SJSA1 (cell line): ENCODE measurements around the gene WDR3. TPM values are rescaled to one million over a fixed set of nuclear protein-coding genes. Genes with fewer than 3 reads are reported as not detected.
"Not testable (repeated sequence)": the region's sequence is repeated elsewhere in the genome, so short reads cannot be mapped to it uniquely, and the experiment has no call there.

Experiments
- DNase-seq, 2 experiments: peaks; one replicate each; pipeline ENCODE4 v3.0.0-alpha.2; 2015 to 2020; ENCODE audit warnings: low spot score in 2 of 2, low read depth in 1 of 2
- H3K27ac ChIP-seq: fragments of 250-450 bp; sonication (Bioruptor Pico); 2 replicates; pipeline ENCODE4 v1.5.1; 2020; ENCODE audit warnings: mild to moderate bottlenecking, moderate library complexity
- H3K27me3 ChIP-seq: fragments of 250-450 bp; sonication (Bioruptor Pico); replicated peaks from 2 replicates; pipeline ENCODE4 v1.5.1; 2020; ENCODE audit warnings: mild to moderate bottlenecking, moderate library complexity
- H3K36me3 ChIP-seq: fragments of 250-450 bp; sonication (Bioruptor Pico); 2 replicates; pipeline ENCODE4 v1.5.1; 2020; ENCODE audit warnings: mild to moderate bottlenecking
- H3K4me1 ChIP-seq: fragments of 250-450 bp; sonication (Bioruptor Pico); replicated peaks from 2 replicates; pipeline ENCODE4 v1.6.1; 2021; ENCODE audit warnings: mild to moderate bottlenecking
- H3K4me3 ChIP-seq: fragments of 250-450 bp; sonication (Bioruptor Pico); 2 replicates; pipeline ENCODE4 v1.5.1; 2020; ENCODE audit warnings: mild to moderate bottlenecking
- H3K9me3 ChIP-seq: fragments of 250-450 bp; sonication (Bioruptor Pico); replicated peaks from 2 replicates; pipeline ENCODE4 v1.5.1; 2020; ENCODE audit warnings: mild to moderate bottlenecking
- total RNA-seq: library from RNA; depleted of rRNA; stranded (reverse); fragments of >200 nt; shearing (Covaris generic); gene quantifications from 2 replicates; pipeline ENCODE4 v1.2.3, GENCODE V29; 2014

WDR3 gene
- total RNA-seq, 1 experiment from 2014 or later = 22.9 TPM

DNA sequence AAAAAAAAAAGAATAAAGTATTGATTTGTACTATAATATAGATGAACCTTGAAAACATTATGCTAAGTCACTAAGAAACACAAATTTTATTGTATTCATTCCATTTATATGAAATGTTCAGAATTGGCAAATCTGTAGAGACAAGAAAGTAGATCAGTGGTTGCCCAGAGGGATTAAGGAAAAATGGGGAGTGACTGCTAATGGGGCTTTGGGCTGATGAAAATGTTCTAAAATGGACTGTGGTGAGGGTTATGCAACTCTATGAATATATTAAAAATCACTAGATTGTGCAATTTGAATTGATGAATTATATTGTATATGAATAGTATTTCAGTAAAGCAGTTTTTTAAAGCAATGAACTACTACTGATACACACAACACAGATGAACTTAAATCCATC is 10.2 kb upstream of the WDR3 start:
- no peak overlapping the region for H3K27ac ChIP-seq
- no peaks in the 10 kb centered on the region for H3K9me3 ChIP-seq
- peaks cover 36% of the 10 kb centered on the region for H3K36me3 ChIP-seq
- H3K4me1 ChIP-seq = no peaks in the 10 kb centered on the region
- H3K4me3 ChIP-seq = no peak overlapping the region
- no peak for DNase-seq
- no peaks in the 10 kb centered on the region for H3K27me3 ChIP-seq

DNA sequence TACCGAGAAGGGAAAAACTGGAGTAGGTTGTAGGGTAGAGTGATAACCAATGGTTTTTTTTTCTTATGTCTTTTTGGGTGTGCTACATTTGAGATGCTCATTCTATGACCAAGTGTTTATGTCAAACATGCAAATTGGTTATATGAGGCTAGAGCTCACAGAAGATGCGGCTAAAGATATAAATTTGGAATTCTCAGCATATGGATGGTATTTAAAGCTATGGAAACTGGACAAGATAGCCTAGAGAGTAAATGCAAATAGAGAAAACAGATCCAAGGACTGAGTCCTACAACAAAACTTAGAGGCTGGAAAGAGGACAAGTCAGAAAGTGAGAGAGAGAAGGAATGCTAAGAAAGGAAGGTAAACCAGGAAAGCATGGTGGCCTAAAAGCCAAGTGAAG is 7.5 kb upstream of the WDR3 start:
- H3K27me3 ChIP-seq = no peaks in the 10 kb centered on the region
- H3K9me3 ChIP-seq = no peaks in the 10 kb centered on the region
- H3K27ac ChIP-seq = no peak overlapping the region
- DNase-seq = no peak
- H3K4me1 ChIP-seq = no peaks in the 10 kb centered on the region
- no peak overlapping the region for H3K4me3 ChIP-seq
- peaks cover 17% of the 10 kb centered on the region for H3K36me3 ChIP-seq

DNA sequence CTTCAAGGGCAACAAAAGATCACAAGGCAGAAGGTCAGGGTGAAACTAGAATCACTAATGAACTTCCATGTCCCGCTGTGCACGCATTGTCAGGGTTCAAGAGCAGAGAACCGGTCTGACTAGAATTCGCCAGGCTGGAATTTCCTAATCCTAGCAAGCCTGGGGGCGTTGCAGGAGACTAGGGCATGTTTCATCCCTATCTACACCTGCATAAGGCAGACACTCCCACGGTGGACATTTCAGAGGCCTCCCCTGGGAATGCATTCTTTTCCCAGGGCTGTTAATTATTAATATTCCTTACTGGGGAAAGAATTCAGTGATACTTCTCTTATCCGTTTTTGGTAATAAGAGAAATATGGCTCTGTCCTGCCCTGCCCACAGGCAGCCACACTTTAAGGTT is 6.8 kb upstream of the WDR3 start:
- not testable (repeated sequence) for H3K4me1 ChIP-seq, H3K4me3 ChIP-seq, H3K9me3 ChIP-seq, DNase-seq, H3K27ac ChIP-seq, H3K27me3 ChIP-seq
- peaks cover 10% of the 10 kb centered on the region for H3K36me3 ChIP-seq

DNA sequence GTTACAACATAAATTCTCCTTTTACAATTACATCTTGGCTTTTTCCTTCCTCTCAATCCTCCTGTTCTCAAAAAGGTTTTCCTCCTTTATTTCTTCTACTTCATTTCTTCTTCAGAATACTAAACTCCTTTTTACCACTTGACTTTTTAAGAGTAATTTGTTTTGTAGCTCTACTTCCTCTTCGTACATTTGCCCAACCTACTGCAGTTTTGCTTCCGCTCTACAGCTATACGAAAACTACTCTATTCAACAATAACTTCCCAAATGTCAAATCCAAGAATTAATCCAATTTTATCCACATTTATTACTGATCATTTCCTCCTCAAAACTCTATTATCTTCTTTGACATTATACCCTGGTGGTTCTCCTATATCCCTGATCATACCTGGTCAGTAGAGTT is 3.6 kb upstream of the WDR3 start:
- Histone ChIP-seq H3K27me3 (no peaks in the 10 kb centered on the region), H3K4me1 (peaks cover 14% of the 10 kb centered on the region), H3K9me3 (no peaks in the 10 kb centered on the region), H3K36me3 (peaks cover 5% of the 10 kb centered on the region; the same call in 1 of the 2 replicates), H3K27ac (no peak overlapping the region), H3K4me3 (no peak overlapping the region)
- no peak for DNase-seq

DNA sequence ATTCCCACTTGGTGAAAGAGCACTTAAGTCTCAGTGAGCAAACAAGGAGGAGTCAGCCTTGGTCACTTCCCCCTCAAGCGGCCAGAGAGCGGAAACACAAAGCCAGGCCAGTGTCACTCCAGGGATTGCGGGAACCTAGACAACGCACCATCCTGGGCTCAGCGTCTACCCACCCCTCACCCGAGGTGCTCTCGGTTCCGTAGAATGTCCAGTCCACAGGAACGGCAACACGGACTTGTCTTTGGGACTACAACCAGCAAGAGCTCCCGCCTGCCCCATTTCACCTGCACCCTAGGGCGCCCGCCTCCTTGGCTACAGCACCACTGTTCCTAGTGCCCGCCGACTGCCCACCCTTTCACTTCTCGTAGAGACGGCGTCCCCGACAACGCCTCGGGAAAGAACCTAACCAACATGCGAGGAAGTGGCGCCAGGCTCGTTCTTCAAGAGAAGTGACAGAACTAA is 627 bp upstream of the WDR3 start:
- H3K27ac ChIP-seq = peak overlapping the region; percentile 6; the same call in 1 of the 2 replicates
- peaks cover 14% of the 10 kb centered on the region for H3K4me1 ChIP-seq

DNA sequence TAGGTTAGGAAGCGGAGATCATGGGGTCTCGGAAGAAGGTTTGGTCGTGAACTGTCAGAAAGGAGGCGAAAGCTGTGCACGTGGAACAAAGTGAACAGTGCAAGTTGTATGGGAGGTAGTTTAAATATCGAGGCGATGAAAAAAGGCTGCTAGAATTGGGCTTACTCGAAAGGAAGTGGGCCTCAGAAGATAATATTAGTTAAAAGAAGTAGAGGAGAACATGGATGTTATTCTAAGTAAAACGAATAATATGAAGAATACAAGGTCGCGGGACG is 571 bp downstream of the WDR3 start:
- H3K27ac ChIP-seq = 0 out of 2 replicates have a peak overlapping the region, but pooled peaks have one; percentile 10
- H3K4me1 ChIP-seq = peaks cover 14% of the 10 kb centered on the region

More for the DNA sequence above, 627 bp upstream of the WDR3 start:
- Histone ChIP-seq H3K36me3 (peaks cover 9% of the 10 kb centered on the region), H3K27me3 (no peaks in the 10 kb centered on the region), H3K9me3 (no peaks in the 10 kb centered on the region), H3K4me3 (peak overlapping the region; percentile 77)
- peak; percentile 66 to 67 for DNase-seq

DNA sequence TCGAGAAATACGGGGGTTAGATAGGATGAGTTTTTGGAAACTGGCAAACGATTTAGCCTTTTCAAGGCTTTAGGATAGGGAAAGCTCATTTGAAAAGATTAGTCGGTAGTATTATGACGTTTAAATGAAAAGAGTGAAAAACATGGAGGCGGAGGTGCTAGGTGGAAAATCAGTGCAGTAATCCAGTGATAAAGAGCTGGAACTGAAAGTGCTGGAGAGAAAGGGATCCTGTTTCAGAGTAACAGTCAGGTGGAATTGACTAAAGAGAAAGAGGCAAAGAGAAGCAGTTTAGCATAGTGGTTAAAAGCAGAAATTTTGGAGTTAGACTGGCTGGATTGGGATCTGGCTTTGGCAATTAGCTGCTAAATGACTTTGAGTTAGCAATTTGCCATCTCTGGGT is 945 bp downstream of the WDR3 start:
- peak in 1 of 2 experiments; percentile 2 for DNase-seq
- Histone ChIP-seq H3K9me3 (no peaks in the 10 kb centered on the region), H3K4me1 (peaks cover 14% of the 10 kb centered on the region), H3K4me3 (peak overlapping the region; percentile 77), H3K27ac (0 out of 2 replicates have a peak overlapping the region, but pooled peaks have one; percentile 10), H3K27me3 (no peaks in the 10 kb centered on the region), H3K36me3 (peaks cover 20% of the 10 kb centered on the region)

More for the DNA sequence above, 571 bp downstream of the WDR3 start:
- Histone ChIP-seq H3K36me3 (peaks cover 16% of the 10 kb centered on the region), H3K4me3 (peak overlapping the region; percentile 77), H3K27me3 (no peaks in the 10 kb centered on the region), H3K9me3 (no peaks in the 10 kb centered on the region)
- DNase-seq = no peak

DNA sequence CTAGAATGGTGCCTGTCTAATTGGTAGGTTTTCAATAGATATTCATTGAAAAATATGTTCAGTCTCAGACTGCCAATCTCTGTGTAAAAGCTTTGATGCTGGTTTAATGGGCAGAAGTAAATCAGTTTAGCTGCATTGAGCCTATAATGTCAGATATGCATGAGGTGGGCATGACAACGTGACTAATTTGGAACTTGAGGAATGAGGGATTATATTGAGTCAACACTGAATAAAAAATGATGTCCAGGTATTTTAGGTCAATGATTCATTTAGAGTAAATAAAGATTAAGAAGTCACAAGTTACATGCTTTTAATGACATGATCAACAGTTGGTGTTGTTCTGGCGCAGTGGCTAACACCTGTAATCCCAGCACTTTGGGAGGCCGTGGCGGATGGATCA is 3.0 kb downstream of the WDR3 start:
- Histone ChIP-seq H3K9me3 (no peaks in the 10 kb centered on the region), H3K4me1 (peaks cover 14% of the 10 kb centered on the region), H3K27me3 (no peaks in the 10 kb centered on the region), H3K27ac (no peak overlapping the region), H3K36me3 (peaks cover 33% of the 10 kb centered on the region), H3K4me3 (no peak overlapping the region)
- DNase-seq = no peak

DNA sequence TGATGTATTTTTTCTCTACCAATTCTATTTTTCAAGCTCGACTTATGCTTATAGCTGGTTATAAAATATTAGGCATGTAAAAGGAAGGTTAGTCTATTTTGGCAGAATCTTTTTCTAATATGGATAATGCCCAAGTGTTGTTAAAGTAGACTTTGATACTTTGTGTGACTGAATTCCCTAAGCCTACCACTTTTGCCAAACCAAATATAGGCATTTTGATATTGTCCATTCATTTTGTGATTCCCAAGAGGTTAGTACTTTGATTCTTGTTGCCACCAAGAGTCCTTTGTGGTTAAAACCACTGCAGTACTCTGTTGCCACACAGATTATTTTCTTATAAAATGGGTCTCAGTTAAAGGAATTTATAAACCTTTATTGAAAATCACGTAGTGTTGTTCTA is 4.2 kb downstream of the WDR3 start:
- Histone ChIP-seq H3K36me3 (peaks cover 45% of the 10 kb centered on the region), H3K4me1 (peaks cover 8% of the 10 kb centered on the region), H3K27me3 (no peaks in the 10 kb centered on the region), H3K4me3 (no peak overlapping the region), H3K27ac (no peak overlapping the region), H3K9me3 (no peaks in the 10 kb centered on the region)
- no peak for DNase-seq

DNA sequence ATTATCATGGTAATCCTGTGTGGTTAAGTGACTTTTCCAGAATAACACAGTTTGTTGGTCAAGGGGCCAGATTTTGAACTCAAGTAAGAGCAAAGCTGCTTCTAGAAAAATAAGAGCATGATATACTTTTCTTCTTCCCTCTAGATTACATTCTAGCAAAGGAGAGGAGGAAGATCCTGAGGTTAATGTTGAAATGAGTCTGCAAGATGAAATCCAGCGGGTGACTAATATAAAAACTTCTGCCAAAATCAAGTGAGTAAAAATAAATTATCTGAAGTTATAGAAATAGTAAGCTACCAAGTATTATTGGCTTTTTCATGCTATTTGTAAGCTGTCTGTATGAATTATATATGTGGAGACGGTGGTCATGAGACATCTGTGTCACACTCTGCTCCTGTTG is 12.8 kb downstream of the WDR3 start:
- Histone ChIP-seq H3K4me1 (no peaks in the 10 kb centered on the region), H3K4me3 (no peak overlapping the region), H3K27me3 (no peaks in the 10 kb centered on the region), H3K9me3 (no peaks in the 10 kb centered on the region), H3K27ac (no peak overlapping the region), H3K36me3 (peaks cover 96% of the 10 kb centered on the region)
- DNase-seq = no peak

DNA sequence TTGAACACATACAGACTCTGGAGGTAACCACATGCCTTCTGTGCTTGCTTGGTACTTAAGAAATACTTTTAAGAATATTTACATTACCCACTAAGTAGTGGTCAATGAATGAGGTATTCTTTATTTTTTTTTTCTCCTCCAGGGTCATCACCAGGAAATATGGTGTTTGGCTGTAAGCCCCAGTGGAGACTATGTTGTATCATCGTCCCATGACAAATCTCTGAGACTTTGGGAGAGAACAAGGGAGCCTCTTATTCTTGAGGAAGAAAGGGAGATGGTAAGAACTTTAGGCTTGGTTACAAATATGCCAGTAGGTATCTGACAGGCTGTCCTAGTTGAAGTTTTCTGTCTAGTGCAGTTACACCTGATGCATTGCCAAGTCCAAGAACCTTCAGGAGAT is 22.8 kb downstream of the WDR3 start:
- H3K27me3 ChIP-seq = no peaks in the 10 kb centered on the region
- H3K4me3 ChIP-seq = no peak overlapping the region
- peaks cover 86% of the 10 kb centered on the region for H3K36me3 ChIP-seq
- H3K4me1 ChIP-seq = no peaks in the 10 kb centered on the region
- DNase-seq = no peak
- H3K27ac ChIP-seq = no peak overlapping the region
- no peaks in the 10 kb centered on the region for H3K9me3 ChIP-seq

DNA sequence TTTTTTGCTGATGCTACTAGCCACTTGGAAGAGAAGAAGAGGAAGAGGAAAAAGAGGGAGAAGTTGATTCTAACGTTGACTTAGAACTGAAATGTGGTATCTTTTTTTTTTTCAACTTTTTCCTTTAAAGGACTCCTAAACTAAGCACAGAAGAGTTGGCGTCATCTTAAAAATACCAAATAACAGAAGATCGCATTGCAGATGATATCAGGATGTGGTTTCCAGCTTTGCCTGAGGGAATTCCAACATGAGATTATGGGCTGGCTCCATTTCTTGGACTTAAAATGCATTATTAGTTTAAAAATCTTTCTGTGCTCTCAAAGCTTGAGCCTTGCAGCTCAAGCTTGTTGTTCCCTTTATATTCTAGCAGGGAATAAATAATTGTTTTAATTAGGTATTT is 29.8 kb downstream of the WDR3 start:
- no peak for DNase-seq
- Histone ChIP-seq H3K9me3 (no peaks in the 10 kb centered on the region), H3K27me3 (no peaks in the 10 kb centered on the region), H3K36me3 (peaks cover 56% of the 10 kb centered on the region), H3K4me1 (no peaks in the 10 kb centered on the region), H3K27ac (no peak overlapping the region), H3K4me3 (no peak overlapping the region)

DNA sequence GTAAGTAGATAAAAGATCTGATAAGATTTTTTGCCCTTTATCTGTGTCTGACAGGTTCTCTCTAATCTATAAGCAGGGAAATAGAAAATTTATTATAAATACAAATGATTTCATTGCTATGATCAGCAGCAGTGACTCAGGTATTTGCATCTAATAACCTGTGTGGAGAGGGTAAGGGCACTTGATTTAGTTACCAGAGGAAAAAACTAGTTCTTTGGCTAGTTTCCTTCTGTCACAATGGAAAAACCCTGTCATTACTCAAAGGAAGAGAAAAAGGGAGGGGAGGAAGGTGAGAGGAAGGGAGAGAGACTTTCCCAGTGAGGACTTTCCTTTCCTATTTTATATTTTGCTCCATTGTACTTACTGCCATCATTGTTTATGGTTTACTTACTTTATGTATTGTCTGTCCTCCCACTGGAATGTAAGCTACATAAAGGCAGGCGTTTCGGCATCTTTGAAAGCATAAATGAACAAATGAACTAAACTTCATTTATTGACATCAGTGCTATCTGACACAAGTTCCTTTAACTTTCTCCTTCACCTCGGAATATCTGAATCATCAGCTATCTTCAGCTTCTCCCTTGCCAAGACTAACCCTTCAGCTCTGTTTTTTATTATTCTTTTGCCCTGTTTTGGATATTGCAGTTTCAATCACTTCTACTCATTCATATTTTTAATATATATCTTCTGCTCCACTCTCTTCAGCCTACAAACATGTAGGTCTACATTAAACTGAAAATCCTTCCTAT is 34.9 kb downstream of the WDR3 start:
- DNase-seq = no peak
- Histone ChIP-seq H3K36me3 (peaks cover 20% of the 10 kb centered on the region), H3K9me3 (no peaks in the 10 kb centered on the region), H3K27me3 (no peaks in the 10 kb centered on the region), H3K27ac (no peak overlapping the region), H3K4me3 (no peak overlapping the region), H3K4me1 (no peaks in the 10 kb centered on the region)

DNA sequence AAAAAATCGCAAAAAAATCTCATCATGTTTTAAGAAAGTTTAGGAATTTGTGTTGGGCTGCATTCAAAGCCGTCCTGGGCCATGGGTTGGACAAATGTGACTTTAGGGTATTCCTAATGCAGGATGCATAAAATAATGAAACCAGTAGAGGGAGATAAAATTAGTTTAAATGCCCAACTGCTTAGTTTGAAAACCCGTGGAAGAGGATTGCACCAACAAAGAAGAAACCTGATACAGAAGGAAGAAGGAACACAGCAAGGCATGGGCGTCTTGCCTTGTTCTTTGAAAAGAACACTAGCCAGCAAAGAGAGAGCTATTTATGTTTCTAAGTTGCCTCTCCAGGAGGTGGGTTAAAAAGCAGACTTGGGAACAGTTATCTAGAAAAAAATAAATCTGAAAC is 37.9 kb downstream of the WDR3 start:
- peak in 1 of 2 experiments; percentile 2 for DNase-seq
- no peaks in the 10 kb centered on the region for H3K36me3 ChIP-seq

DNA sequence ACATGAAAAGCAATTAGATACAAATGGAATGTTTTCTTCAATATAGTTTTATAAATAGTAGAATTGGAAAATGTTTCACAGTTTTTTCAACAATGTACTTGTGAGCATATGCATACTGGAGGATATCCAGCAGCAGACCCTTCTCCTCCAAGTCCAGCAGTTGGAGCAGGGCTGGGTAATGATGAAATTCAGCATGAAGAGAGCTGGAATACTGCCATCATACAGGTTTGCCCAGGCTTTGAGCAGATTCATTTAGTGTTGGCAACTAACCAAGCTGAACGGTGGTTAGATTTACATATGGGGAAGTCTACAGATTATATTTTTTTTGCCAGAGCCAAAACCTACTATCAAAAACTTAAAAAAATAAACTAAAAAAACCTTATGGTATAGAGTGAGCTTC is 38.3 kb downstream of the WDR3 start:
- Histone ChIP-seq H3K9me3 (no peaks in the 10 kb centered on the region), H3K4me3 (no peak overlapping the region), H3K27me3 (no peaks in the 10 kb centered on the region; the same call in 1 of the 2 replicates), H3K27ac (no peak overlapping the region), H3K4me1 (no peaks in the 10 kb centered on the region), H3K36me3 (no peaks in the 10 kb centered on the region)
- no peak for DNase-seq

More for the DNA sequence above, 37.9 kb downstream of the WDR3 start:
- no peaks in the 10 kb centered on the region for H3K4me1 ChIP-seq
- no peak overlapping the region for H3K4me3 ChIP-seq
- H3K27me3 ChIP-seq = no peaks in the 10 kb centered on the region; the same call in 1 of the 2 replicates
- H3K9me3 ChIP-seq = no peaks in the 10 kb centered on the region
- no peak overlapping the region for H3K27ac ChIP-seq
